WTC11 (cell line): ENCODE data around the gene METTL1.
A peak's percentile ranks its signal among the peaks of the same experiment; 100 is the strongest.

Experiments used
- JUN ChIP-seq: sonication (generic); formaldehyde crosslinking; IDR thresholded peaks from 2 replicates; pipeline ENCODE4 v1.8.0; 2023; ENCODE audit warnings: mild to moderate bottlenecking, missing genetic modification reagents
- NFYB ChIP-seq: sonication (generic); formaldehyde crosslinking; conservative IDR thresholded peaks from 2 replicates; pipeline ENCODE4 v1.8.0; 2022; ENCODE audit warnings: low read depth, missing genetic modification reagents
- NR1H2 ChIP-seq: sonication (generic); formaldehyde crosslinking; IDR thresholded peaks from 2 replicates; pipeline ENCODE4 v1.9.0; 2021; ENCODE audit warnings: mild to moderate bottlenecking, moderate library complexity, missing genetic modification reagents
- RELA ChIP-seq: sonication (generic); formaldehyde crosslinking; IDR thresholded peaks from 2 replicates; pipeline ENCODE4 v1.8.1; 2022; ENCODE audit warnings: missing genetic modification reagents, mild to moderate bottlenecking, borderline replicate concordance
- TF ChIP-seq, protein P1 (sequence below): fragments of 200-600 bp; IDR thresholded peaks from 2 replicates; pipeline ENCODE4 v1.8.0; 2022; ENCODE audit warnings: antibody characterized with exemption
- TF ChIP-seq, protein P2 (sequence below): sonication (generic); formaldehyde crosslinking; IDR thresholded peaks from 2 replicates; pipeline ENCODE4 v1.8.0; 2023; ENCODE audit warnings: missing genetic modification reagents
- TF ChIP-seq, protein P3 (sequence below): sonication (generic); formaldehyde crosslinking; IDR thresholded peaks from 2 replicates; pipeline ENCODE4 v1.8.1; 2022; ENCODE audit warnings: low read depth, missing genetic modification reagents, borderline replicate concordance
- TF ChIP-seq, protein P4 (sequence below): sonication (generic); formaldehyde crosslinking; IDR thresholded peaks from 2 replicates; pipeline ENCODE4 v1.8.1; 2023; ENCODE audit warnings: mild to moderate bottlenecking, missing genetic modification reagents, borderline replicate concordance

DNA sequence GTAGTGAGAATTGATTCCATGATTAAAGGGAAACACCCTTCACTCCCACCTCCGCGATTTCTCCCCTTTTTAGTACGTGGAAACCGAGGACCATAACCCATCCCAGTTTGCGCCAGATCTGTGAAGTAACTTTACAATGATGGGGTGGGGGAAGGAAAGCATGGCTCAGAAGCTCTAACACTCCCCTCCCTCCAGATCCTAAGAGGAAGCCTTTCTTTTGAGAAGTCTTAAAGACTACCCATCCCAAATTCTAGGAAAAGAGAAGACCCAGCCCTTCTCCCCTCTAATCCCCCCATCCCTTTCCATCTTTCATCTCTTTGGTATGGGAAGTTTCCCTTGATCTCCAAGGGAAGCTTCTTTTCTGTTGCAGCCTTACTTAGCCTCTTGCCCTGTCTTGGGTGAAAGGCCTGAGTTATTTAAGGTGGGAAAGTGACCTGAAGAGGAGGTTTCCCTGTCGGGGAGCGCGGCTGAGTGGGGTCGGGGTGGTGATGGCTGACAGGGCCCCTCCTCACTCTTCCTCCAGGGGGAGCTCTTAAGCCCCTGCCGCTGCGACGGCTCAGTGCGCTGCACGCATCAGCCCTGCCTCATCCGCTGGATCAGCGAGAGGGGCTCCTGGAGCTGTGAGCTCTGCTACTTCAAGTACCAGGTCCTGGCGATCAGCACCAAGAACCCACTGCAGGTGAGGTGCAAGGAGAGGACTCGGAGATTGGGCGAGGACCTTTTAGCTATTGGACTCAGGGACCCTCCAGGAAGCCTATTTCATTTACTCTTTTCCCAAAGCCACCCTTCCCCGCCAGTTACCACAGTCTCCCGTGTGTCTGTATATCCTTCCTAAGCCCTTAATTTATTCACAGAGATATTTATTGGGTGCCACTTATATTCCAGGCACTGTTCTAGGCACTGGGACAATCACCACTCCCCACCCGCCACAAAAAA lies 15.2 kb downstream of the METTL1 start:
- TF ChIP-seq, protein P1, sequence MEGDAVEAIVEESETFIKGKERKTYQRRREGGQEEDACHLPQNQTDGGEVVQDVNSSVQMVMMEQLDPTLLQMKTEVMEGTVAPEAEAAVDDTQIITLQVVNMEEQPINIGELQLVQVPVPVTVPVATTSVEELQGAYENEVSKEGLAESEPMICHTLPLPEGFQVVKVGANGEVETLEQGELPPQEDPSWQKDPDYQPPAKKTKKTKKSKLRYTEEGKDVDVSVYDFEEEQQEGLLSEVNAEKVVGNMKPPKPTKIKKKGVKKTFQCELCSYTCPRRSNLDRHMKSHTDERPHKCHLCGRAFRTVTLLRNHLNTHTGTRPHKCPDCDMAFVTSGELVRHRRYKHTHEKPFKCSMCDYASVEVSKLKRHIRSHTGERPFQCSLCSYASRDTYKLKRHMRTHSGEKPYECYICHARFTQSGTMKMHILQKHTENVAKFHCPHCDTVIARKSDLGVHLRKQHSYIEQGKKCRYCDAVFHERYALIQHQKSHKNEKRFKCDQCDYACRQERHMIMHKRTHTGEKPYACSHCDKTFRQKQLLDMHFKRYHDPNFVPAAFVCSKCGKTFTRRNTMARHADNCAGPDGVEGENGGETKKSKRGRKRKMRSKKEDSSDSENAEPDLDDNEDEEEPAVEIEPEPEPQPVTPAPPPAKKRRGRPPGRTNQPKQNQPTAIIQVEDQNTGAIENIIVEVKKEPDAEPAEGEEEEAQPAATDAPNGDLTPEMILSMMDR = peak; percentile 78
- TF ChIP-seq, protein P2, sequence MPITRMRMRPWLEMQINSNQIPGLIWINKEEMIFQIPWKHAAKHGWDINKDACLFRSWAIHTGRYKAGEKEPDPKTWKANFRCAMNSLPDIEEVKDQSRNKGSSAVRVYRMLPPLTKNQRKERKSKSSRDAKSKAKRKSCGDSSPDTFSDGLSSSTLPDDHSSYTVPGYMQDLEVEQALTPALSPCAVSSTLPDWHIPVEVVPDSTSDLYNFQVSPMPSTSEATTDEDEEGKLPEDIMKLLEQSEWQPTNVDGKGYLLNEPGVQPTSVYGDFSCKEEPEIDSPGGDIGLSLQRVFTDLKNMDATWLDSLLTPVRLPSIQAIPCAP = no peak
- TF ChIP-seq NR1H2 (CRISPR knock-in tag) (no peak), RELA (CRISPR knock-in tag) (no peak), NFYB (CRISPR knock-in tag) (no peak), JUN (CRISPR knock-in tag) (no peak)
- TF ChIP-seq, protein P3, sequence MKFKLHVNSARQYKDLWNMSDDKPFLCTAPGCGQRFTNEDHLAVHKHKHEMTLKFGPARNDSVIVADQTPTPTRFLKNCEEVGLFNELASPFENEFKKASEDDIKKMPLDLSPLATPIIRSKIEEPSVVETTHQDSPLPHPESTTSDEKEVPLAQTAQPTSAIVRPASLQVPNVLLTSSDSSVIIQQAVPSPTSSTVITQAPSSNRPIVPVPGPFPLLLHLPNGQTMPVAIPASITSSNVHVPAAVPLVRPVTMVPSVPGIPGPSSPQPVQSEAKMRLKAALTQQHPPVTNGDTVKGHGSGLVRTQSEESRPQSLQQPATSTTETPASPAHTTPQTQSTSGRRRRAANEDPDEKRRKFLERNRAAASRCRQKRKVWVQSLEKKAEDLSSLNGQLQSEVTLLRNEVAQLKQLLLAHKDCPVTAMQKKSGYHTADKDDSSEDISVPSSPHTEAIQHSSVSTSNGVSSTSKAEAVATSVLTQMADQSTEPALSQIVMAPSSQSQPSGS (CRISPR knock-in tag) = no peak
- TF ChIP-seq, protein P4, sequence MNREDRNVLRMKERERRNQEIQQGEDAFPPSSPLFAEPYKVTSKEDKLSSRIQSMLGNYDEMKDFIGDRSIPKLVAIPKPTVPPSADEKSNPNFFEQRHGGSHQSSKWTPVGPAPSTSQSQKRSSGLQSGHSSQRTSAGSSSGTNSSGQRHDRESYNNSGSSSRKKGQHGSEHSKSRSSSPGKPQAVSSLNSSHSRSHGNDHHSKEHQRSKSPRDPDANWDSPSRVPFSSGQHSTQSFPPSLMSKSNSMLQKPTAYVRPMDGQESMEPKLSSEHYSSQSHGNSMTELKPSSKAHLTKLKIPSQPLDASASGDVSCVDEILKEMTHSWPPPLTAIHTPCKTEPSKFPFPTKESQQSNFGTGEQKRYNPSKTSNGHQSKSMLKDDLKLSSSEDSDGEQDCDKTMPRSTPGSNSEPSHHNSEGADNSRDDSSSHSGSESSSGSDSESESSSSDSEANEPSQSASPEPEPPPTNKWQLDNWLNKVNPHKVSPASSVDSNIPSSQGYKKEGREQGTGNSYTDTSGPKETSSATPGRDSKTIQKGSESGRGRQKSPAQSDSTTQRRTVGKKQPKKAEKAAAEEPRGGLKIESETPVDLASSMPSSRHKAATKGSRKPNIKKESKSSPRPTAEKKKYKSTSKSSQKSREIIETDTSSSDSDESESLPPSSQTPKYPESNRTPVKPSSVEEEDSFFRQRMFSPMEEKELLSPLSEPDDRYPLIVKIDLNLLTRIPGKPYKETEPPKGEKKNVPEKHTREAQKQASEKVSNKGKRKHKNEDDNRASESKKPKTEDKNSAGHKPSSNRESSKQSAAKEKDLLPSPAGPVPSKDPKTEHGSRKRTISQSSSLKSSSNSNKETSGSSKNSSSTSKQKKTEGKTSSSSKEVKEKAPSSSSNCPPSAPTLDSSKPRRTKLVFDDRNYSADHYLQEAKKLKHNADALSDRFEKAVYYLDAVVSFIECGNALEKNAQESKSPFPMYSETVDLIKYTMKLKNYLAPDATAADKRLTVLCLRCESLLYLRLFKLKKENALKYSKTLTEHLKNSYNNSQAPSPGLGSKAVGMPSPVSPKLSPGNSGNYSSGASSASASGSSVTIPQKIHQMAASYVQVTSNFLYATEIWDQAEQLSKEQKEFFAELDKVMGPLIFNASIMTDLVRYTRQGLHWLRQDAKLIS (CRISPR knock-in tag) = no peak
